Mesodermal cell (in vitro differentiated cells): ENCODE measurements around the gene ABHD8.
A peak's percentile ranks its signal among the peaks of the same experiment; 100 is the strongest.

ENCODE experiments used
- H3K27ac ChIP-seq: 2 replicates; pipeline ENCODE4 v1.7.0; 2013; ENCODE audit warnings: mild to moderate bottlenecking, low read depth, low read length, moderate library complexity; ENCODE audit not compliant: severe bottlenecking
- H3K36me3 ChIP-seq: 2 replicates; pipeline ENCODE4 v1.7.1; 2013; ENCODE audit warnings: mild to moderate bottlenecking, low read length, moderate library complexity; ENCODE audit not compliant: control insufficient read depth, insufficient read depth
- H3K4me1 ChIP-seq: one replicate; pipeline ENCODE4 v1.7.1; 2013; ENCODE audit warnings: mild to moderate bottlenecking, low read length; ENCODE audit not compliant: insufficient read depth, control insufficient read depth, poor library complexity, severe bottlenecking
- H3K4me3 ChIP-seq: 2 replicates; pipeline ENCODE4 v1.7.0; 2013; ENCODE audit warnings: low read length, control low read depth, mild to moderate bottlenecking; ENCODE audit not compliant: insufficient read depth, poor library complexity, severe bottlenecking; ENCODE audit errors: extremely low read depth
- H3K9me3 ChIP-seq: 2 replicates; pipeline ENCODE4 v1.7.1; 2013; ENCODE audit warnings: mild to moderate bottlenecking, low read length, moderate library complexity; ENCODE audit not compliant: control insufficient read depth
- WGBS, 2 experiments: methylation state at CpG; one replicate each; pipeline ENCODE4 v1.1.5; 2013; ENCODE audit warnings: missing lambda C conversion rate in 2 of 2; ENCODE audit not compliant: insufficient coverage in 2 of 2; 5-methylcytosine and 5-hydroxymethylcytosine counted together

ABHD8 gene

DNA sequence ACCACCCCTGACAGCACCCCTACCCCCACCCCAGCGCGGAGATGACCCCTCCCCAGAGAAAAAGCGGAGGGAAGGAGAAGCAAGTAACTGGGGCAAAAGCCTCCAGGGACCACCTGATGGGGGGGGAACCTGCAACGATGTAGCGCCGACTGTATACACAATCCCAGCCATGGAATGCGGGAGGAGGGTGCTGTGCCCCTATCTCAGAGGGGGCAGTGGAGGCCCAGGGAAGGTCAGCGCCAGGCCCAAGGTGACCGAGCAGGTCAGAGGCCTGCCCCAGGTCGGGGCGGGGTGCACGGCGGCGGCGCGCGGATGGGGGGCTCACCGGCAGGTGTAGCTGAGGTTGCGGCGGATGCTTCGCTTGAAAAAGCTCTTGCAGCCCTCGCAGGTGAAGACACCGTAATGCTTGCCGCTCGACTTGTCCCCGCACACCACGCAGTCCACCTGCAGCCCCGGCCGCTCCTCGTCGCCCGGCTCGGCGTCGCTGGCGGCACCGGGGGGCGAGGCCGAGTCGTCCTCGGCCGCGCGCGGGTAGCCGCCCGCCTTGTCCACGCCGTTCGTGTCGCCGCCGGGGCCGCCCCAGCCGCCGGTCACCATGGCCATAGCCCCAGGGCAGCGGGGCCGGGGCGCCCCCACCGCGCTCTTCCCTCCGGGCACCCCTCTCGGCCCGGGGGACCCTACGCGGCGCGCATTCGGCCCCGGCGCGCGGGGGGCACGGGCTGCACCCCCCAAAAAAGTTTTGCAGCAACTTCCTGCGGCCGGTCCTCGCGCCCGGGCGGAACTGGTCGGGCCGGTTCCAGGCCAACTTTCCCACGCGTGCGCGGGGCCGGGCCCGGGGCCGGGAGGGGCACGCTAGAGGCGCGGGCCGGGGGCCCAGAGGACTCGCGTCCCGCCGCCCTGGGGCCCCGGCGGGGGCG lies 58.3 kb downstream of the ABHD8 start:
- WGBS, 2 experiments = 0 to 1% methylated on average over 70 to 94 of the region's 100 CpGs
- Histone ChIP-seq H3K36me3 (peaks cover 16% of the 10 kb centered on the region), H3K9me3 (no peaks in the 10 kb centered on the region), H3K4me3 (peak overlapping the region; percentile 90), H3K27ac (peak overlapping the region; percentile 49), H3K4me1 (peaks cover 20% of the 10 kb centered on the region)

DNA sequence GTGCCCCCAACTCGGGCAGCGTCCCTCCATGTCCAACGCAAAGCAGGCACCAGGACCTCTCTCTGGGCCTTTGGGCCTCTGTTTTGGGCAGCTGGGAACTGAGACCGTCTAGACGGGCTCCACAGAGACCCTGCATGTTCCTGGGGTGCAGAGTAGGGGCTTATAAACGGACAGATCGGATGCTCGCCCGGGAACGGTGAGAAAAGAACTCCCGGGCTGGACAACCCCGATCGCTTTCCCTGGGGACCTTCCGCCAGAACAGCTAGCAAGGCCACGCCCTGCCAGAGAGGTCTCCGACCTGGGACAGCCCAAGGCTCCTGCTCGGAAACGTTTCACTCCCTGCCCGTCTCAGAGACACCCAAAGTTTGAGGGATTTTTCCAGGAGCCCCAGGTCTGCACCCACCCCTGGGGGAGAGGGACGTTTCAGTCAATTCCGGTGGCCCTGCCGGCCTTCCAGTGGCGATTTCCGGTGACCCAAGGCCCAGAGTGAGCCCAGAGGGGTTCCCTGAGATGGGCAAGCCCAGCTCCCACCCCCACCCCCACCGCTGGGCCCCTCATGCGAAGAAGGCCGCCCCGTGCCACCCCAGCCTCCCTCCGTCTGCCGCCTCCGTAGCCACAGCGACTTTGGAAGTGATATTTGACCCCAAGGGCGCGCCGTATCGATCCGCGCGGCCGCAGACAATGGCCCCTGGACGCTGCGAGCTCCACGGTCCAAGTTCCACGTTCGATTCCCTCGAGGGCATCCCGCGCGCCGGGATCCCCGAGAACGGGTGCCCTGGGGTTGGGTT lies 59.2 kb downstream of the ABHD8 start:
- H3K36me3 ChIP-seq = peaks cover 18% of the 10 kb centered on the region
- 1% methylated on average over 42 to 45 of the region's 52 CpGs for WGBS, 2 experiments
- peak overlapping the region; percentile 90 for H3K4me3 ChIP-seq
- peaks cover 17% of the 10 kb centered on the region for H3K4me1 ChIP-seq
- no peaks in the 10 kb centered on the region for H3K9me3 ChIP-seq
- peak overlapping the region; percentile 49 for H3K27ac ChIP-seq

DNA sequence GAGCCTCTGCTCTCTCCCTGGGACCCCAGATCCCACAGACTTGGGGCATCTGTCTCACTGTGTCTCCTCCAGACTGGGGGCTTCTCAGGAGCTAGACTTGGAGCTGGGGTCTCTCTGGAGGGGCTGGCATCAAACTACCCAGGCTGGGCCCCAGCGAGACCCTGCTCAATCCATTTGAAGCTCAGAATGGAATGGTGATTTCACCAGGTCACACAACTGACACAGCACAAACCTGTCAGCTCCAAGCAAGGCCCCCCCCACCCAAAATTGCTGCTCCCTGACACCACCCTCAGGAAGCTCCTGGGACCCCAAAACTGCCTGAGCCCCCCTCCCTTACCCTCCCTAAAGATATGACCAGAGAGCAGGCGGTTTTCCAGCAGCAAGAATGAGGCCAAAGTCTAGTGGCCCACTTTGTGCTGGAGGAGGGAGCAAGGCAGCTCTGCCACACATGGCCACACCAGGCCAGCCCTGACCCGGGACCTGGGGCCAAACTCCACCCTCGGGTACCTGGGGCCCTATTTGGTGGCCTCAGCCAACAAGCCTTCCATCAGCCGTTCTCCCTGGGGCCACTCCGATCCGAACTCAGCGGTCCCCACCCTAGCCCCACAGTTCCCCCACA lies 59.9 kb downstream of the ABHD8 start:
- H3K4me1 ChIP-seq = peaks cover 12% of the 10 kb centered on the region
- H3K36me3 ChIP-seq = peaks cover 23% of the 10 kb centered on the region
- H3K27ac ChIP-seq = peak overlapping the region; percentile 49
- WGBS, 2 experiments = 20 to 23% methylated on average over 5 to 7 of the region's 8 CpGs
- peak overlapping the region; percentile 90 for H3K4me3 ChIP-seq
- no peaks in the 10 kb centered on the region for H3K9me3 ChIP-seq

DNA sequence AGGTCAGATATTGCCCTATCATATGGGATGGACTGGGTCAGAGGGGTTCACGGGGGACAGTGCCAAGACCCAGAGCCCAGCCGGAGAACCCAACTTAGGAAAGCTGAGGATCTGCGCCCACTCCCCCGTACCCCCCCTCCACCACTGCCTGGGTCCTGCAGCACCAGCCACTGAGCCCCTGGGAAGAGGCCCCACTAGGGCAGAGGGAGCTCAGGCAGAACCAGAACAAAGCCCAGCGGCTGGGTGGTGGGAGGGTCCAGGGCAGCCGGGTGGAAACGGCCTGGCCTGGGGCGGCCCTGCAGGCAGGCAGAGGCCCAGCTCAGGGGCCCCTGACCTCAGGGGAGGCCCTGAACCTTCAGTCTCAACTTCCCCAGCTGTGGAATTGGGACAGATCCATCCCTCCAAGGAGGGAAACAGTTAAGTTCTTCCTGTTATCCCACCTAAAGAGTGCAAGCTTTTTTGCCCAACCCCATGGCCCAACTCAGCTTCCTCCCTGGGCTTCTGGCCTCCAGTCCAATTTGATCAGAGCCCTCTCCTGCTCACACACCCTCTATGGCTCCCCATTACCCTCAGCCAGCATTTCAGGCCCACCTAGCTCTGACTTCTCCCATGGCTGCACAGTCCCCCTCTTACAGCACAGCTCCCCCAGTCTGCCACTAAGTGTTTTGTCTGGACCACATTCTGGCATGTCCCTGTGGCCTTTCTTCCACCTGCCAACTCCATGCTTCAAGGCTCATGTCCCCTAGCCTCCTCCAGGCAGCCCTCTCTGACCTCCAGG lies 60.6 kb downstream of the ABHD8 start:
- Histone ChIP-seq H3K27ac (no peak overlapping the region), H3K4me3 (peak overlapping the region; percentile 90), H3K9me3 (no peaks in the 10 kb centered on the region), H3K4me1 (peaks cover 12% of the 10 kb centered on the region), H3K36me3 (peaks cover 30% of the 10 kb centered on the region)
- 73 to 81% methylated on average over 3 to 5 of the region's 8 CpGs for WGBS, 2 experiments
